ENCODE results near the gene NEUROD6. TPM values are rescaled to one million over a fixed set of nuclear protein-coding genes. Genes with fewer than 3 reads are reported as not detected.

NEUROD6 gene
- total RNA-seq, 2 donors from 2014 or later, result not detected

GRCh38 chr7:31316876-31317275 is 23.6 kb downstream of the NEUROD6 start:
- H3K27me3 ChIP-seq (ENCODE audit: control insufficient read depth, insufficient read depth, low read length, poor library complexity, severe bottlenecking), result no peaks in the 10 kb centered on the region
- no peak overlapping the region for H3K9ac ChIP-seq (ENCODE audit: extremely low read depth, low read length, poor library complexity, severe bottlenecking)
- no peak overlapping the region for H3K27ac ChIP-seq (ENCODE audit: low read depth, low read length)
- TF ChIP-seq CTCF (conservative IDR thresholded peaks at IDR 0.05), result no peak
- Mint-ChIP-seq H3K4me3 (no peak overlapping the region), H3K27ac (no peak overlapping the region), H3K4me1 (peaks cover 6% of the 10 kb centered on the region), H3K9me3 (no peaks in the 10 kb centered on the region), H3K36me3 (ENCODE audit: low read depth) (no peaks in the 10 kb centered on the region), H3K27me3 (ENCODE audit: insufficient read depth) (peaks cover 3% of the 10 kb centered on the region)
- H3K4me3 ChIP-seq (ENCODE audit: low read length), result no peak overlapping the region
- H3K4me1 ChIP-seq (ENCODE audit: control insufficient read depth, insufficient read depth, low read length), result no peaks in the 10 kb centered on the region
- 82 to 100% methylated on average over 1 to 2 of the region's 2 CpGs for WGBS, 2 experiments (ENCODE audit: insufficient coverage in 1 of 2, insufficient read length in 1 of 2)
- no peak for DNase-seq
- no peaks in the 10 kb centered on the region for H3K36me3 ChIP-seq (ENCODE audit: control insufficient read depth, insufficient read depth, low read length)
- H3K9me3 ChIP-seq (ENCODE audit: control insufficient read depth, low read length), result no peaks in the 10 kb centered on the region

DNA sequence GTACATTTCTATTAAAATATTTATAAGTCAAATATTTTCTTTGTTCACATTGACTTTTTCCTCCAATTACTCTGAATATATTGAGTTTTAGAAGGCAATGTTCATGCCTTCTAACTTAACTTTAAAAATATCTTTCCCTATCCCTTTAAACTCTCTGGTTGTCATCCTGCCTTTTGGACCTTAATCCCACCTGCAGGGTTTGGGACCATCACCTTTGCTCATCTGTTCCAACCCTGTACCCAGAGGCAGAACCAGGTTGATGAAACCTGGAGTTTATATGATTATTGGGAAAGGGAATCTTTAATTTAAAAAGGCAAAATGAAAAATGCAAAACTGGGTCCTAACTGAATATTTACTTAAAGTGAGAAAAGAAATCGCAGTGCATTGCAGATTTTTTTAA is 24.8 kb downstream of the NEUROD6 start:
- no peaks in the 10 kb centered on the region for H3K9me3 Mint-ChIP-seq
- no peak for TF ChIP-seq CTCF (conservative IDR thresholded peaks at IDR 0.05)
- no peak overlapping the region for H3K9ac ChIP-seq (ENCODE audit: extremely low read depth, low read length, poor library complexity, severe bottlenecking)
- no peak overlapping the region for H3K4me3 ChIP-seq (ENCODE audit: low read length)
- no peak for DNase-seq
- no peaks in the 10 kb centered on the region for H3K27me3 ChIP-seq (ENCODE audit: control insufficient read depth, insufficient read depth, low read length, poor library complexity, severe bottlenecking)
- no peaks in the 10 kb centered on the region for H3K36me3 ChIP-seq (ENCODE audit: control insufficient read depth, insufficient read depth, low read length)
- no peaks in the 10 kb centered on the region for H3K4me1 ChIP-seq (ENCODE audit: control insufficient read depth, insufficient read depth, low read length)
- peaks cover 3% of the 10 kb centered on the region for H3K27me3 Mint-ChIP-seq (ENCODE audit: insufficient read depth)
- H3K27ac ChIP-seq (ENCODE audit: low read depth, low read length), result no peak overlapping the region
- H3K9me3 ChIP-seq (ENCODE audit: control insufficient read depth, low read length), result no peaks in the 10 kb centered on the region
- 94% methylated on average over 1 of the region's 1 CpG; no CpG with 5 or more reads in 1 of the 2 experiments for WGBS, 2 experiments (ENCODE audit: insufficient coverage in 1 of 2, insufficient read length in 1 of 2)
- H3K4me3 Mint-ChIP-seq, result no peak overlapping the region
- H3K27ac Mint-ChIP-seq, result no peak overlapping the region
- H3K36me3 Mint-ChIP-seq (ENCODE audit: low read depth), result no peaks in the 10 kb centered on the region
- H3K4me1 Mint-ChIP-seq, result peaks cover 12% of the 10 kb centered on the region

DNA sequence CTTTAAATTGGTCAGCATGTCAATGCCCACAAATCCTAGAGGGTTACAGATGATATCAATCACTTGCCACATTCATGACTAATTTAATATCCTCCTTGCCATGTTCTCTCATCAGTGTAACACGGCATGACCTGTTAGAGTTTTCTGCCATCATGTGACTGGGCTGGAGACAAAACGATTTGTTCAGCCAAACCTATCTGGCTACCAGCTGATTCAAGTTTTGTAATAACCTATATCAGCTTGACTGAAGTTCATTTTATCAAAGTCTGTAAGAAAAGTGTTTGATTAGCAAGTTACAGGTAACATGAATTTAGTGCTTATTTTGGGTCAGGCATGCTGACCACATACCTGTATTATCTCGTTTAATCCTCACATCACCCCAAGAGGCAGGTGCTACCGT is 25.7 kb downstream of the NEUROD6 start:
- TF ChIP-seq CTCF (conservative IDR thresholded peaks at IDR 0.05), result no peak
- no peaks in the 10 kb centered on the region for H3K36me3 ChIP-seq (ENCODE audit: control insufficient read depth, insufficient read depth, low read length)
- H3K4me1 ChIP-seq (ENCODE audit: control insufficient read depth, insufficient read depth, low read length), result no peaks in the 10 kb centered on the region
- H3K36me3 Mint-ChIP-seq (ENCODE audit: low read depth), result no peaks in the 10 kb centered on the region
- no peak overlapping the region for H3K4me3 Mint-ChIP-seq
- 89 to 100% methylated on average over 1 to 4 of the region's 4 CpGs for WGBS, 2 experiments (ENCODE audit: insufficient coverage in 1 of 2, insufficient read length in 1 of 2)
- no peaks in the 10 kb centered on the region for H3K27me3 Mint-ChIP-seq (ENCODE audit: insufficient read depth)
- H3K9me3 ChIP-seq (ENCODE audit: control insufficient read depth, low read length), result no peaks in the 10 kb centered on the region
- H3K27ac Mint-ChIP-seq, result no peak overlapping the region
- no peak overlapping the region for H3K9ac ChIP-seq (ENCODE audit: extremely low read depth, low read length, poor library complexity, severe bottlenecking)
- DNase-seq, result no peak
- H3K27me3 ChIP-seq (ENCODE audit: control insufficient read depth, insufficient read depth, low read length, poor library complexity, severe bottlenecking), result no peaks in the 10 kb centered on the region
- peaks cover 12% of the 10 kb centered on the region for H3K4me1 Mint-ChIP-seq
- no peaks in the 10 kb centered on the region for H3K9me3 Mint-ChIP-seq
- H3K27ac ChIP-seq (ENCODE audit: low read depth, low read length), result no peak overlapping the region
- no peak overlapping the region for H3K4me3 ChIP-seq (ENCODE audit: low read length)
